Measurements from ENCODE around the gene CDCA4.
"Not testable (repeated sequence)": the region's sequence is repeated elsewhere in the genome, so short reads cannot be mapped to it uniquely, and the experiment has no call there.

The CDCA4 gene

DNA sequence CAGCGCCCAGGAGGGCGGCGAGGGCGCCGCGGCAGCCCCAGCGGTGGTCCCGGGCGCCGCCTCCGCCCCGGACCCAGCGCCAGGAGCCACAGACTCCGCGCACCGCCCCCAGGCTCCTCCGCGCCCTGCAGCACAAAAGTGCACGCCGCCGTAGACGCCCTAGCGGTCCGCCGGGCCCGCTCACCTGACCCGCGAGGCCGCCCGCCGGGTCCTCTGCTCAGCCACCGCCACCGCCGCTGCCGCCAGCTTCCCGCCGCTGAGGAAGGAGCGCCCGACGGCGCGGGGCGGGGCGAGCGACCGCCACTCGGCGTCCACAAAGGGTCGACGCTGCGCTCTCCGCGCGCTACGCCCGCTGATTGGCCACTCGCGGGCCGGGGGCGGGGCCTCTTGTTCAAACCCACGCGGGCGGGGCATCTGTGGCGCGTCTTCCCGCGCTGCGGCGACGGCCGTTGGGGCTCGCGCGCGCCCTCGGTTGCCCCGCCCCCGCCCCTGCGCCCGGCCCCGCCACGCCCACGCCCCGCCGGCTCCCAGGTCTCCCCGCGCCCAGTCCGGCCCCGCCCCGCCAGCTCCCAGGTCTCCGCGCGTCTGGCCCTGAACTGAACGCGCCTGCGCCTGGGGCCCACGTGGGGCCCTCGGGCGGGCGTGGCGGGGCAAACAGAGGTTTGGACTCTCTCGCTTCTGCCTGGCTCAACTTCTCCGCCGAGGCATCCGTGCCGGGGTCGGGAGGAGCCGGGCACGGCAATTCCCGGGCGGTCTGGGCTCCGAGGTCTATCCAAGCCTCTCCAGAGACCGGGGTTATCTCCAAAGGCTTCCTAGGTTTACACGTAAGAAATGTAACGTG, at the start of gene CDCA4:
Gene CDCA4, minus strand, starts transcription at position 269 of the 841 bp plus-strand sequence. CDS start 9,154 bp downstream, outside the sequence.
- peak; percentile 89 for DNase-seq (ENCODE audit: low read depth)

DNA sequence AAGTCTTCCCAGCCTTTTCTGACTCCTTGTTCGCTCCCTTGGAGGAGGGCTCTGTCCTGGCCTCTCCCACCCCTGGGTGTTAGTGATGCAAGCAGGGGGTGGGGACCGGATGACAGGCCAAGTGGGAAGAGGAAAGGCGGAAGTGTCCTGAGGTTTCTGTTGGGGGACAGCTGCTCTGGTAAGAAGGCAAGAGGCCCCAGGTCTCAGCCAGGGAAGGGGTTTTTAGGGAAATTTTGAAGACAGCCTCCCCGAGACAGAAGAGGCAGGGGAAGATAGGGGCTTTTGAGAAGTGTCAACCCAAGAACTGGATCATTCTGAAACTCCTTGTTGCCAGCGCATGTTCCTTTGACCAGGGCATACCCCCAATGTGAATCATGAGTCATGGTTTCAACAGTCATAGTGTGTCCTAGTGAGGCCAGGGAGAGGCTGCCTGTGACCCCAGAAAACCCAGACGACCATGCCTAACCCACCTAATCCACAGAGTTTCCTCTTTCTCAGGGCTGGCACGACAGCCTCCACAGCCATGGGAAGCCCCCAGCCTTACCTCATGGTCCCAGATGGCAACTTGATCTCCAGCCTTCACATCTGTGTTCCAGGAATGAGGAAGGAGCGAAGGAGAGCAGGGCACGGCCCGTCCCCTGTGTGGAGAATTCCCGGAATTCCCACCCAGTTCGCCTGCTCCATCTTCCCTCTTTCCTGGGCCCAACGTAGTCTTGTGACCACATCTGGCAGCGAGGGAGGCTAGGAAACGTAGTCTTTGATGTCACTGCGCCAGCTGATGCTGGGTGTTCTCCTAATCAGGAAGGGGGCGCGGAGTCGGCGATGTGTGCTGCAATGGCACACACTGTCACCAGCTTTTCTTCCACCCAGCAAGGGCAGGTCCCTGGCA, 49.2 kb upstream of the CDCA4 start:
- DNase-seq (ENCODE audit: low read depth): no peak

DNA sequence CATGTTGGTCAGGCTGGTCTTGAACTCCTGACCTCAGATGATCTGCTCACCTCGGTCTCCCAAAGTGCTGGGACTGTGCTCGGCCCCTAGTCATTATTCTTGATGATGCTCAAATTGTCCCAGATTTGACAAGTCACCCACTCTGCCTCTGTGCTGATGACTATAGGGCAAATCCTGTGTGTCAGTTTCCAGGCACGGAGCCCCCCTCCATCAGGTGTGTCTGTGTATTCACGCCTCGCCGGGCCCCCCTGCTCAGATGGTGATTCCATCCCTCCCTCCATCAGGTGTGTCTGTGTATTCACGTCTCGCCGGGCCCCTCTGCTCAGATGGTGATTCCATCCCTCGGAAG, 48.6 kb upstream of the CDCA4 start:
- no peak for DNase-seq (ENCODE audit: low read depth)

GRCh38 chr14:105068818-105069217, 47.9 kb upstream of the CDCA4 start:
- no peak for DNase-seq (ENCODE audit: low read depth)

GRCh38 chr14:105067969-105068301, 47.1 kb upstream of the CDCA4 start:
- no peak for DNase-seq (ENCODE audit: low read depth)

DNA sequence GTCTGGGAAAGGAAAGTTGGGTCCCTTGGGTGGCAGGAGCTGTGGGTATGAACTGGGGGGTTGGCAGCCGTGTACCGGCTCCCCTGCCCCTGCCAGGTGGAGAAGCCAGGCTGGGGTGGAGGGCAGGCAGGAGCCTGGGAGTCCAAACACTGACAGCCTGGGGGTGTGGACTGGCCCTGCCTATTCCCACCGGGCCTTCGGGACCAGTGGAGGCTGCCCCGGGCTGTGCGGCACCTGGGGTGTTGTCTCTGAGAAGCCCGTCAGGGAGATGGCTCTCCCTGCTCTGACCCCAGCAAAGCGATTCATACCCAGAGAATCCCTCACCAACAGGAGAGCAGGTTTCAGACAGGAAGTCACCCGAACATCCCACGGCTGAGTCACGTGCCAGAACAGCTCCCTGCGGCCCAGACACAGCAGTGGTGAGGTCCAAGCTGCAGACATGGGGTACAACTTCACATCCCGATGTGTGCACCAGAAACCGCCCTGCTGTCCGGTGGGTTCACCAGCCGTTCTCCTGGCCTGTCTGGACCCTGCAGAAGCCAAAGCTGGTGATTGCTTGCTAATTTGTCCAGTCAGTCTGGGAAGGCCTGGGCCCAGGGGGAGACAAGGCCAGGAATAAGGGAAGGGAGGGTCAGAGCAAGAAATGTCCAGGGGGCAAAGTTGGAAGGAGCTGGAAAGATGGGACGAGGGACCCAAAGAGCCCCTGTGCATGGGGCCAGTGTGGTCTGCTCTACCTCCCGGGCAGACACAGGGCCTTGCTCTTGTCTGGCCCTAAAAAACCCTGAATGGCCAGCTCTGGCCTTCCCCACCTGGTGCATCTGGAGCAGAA, 46.5 kb upstream of the CDCA4 start:
- peak; percentile 37 for DNase-seq (ENCODE audit: low read depth)

GRCh38 chr14:105066240-105067071, 45.6 kb upstream of the CDCA4 start:
- DNase-seq (ENCODE audit: low read depth): no peak

GRCh38 chr14:105065280-105066228, 44.7 kb upstream of the CDCA4 start, which contains the start of gene GPR132:
Gene GPR132 (minus strand): TSS chr14:105065430. CDS start chr14:105055420, 10,010 bp downstream.
- no peak for DNase-seq (ENCODE audit: low read depth)

DNA sequence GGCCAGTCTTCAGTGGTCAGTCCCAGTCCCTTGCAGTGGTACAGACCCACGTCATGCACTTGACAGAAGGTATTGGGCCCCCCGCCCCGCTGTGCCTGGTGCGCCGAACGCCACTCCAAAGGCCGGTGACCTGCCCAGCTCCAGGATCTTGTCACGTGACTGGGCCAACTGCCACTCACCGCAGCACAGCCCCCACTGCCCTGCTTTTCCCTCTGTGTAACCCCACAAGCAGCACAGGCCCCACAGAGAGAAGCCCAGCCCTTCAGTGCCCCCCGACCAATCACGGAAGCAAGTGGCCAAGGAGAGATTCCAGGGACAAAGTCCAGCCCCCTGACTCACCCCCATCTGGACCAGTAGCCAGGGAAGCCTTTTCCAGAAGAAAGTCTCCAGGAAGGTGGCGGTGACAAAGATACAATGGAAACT, 43.8 kb upstream of the CDCA4 start:
- DNase-seq (ENCODE audit: low read depth): no peak

GRCh38 chr14:105064001-105064400, 43.1 kb upstream of the CDCA4 start:
- DNase-seq (ENCODE audit: low read depth): no peak

DNA sequence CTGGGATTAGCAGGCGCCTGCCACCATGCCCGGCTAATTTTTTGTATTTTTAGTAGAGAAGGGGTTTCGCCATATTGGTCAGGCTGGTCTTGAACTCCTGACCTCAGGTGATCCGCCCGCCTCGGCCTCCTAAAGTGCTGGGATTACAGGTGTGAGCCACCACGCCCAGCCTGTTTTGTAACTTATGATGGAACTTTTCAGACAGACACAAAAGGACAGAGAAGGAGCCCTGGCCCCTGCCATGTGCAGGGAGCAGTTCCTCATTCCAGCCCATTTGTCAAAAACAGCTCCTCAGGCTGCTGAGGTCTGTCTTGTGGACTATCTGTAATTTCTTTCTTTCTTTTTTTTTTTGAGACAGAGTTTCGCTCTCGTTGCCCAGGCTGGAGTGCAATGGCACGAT, 42.6 kb upstream of the CDCA4 start:
- not testable (repeated sequence) for DNase-seq (ENCODE audit: low read depth)

- no peak for DNase-seq (ENCODE audit: low read depth)
Observed at GRCh38 chr14:105063056-105063455, 42.2 kb upstream of the CDCA4 start.

GRCh38 chr14:105062048-105062433, 41.2 kb upstream of the CDCA4 start:
- no peak for DNase-seq (ENCODE audit: low read depth)

- no peak for DNase-seq (ENCODE audit: low read depth)
Observed at GRCh38 chr14:105061428-105062047, 40.7 kb upstream of the CDCA4 start.

DNA sequence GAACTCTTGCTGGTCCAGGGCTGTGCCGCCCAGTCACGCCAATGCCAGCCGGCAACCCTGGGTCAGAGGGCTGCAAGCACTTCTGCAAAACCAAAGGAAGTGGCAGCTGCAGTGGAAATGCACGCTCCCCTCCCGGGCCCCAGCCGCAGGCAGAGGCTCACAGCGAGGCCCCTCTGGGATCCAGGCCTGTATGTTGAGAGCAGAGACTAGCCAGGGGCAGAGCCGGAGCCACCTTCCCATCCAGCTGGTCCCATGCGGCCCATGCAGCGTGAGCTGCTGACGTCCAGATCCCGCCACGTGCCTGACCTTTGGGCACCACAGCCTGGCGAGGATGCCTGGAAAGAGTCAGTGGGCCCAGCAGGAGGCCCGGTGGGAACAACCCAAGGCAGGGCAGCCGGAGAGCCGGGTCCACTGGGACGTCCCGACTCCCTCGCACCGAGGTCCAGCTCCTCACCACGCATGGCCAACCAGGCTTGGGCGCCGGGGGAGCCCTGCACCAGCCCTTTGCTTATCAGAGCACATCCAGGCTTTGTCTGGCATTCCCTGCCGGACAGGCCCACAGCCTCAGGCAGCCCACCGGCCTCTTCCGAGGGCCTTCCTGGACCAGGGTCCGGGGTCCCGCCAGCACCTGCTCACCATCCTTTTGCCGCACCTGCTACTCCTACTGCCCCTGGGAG, 40.0 kb upstream of the CDCA4 start:
- no peak for DNase-seq (ENCODE audit: low read depth)

DNA sequence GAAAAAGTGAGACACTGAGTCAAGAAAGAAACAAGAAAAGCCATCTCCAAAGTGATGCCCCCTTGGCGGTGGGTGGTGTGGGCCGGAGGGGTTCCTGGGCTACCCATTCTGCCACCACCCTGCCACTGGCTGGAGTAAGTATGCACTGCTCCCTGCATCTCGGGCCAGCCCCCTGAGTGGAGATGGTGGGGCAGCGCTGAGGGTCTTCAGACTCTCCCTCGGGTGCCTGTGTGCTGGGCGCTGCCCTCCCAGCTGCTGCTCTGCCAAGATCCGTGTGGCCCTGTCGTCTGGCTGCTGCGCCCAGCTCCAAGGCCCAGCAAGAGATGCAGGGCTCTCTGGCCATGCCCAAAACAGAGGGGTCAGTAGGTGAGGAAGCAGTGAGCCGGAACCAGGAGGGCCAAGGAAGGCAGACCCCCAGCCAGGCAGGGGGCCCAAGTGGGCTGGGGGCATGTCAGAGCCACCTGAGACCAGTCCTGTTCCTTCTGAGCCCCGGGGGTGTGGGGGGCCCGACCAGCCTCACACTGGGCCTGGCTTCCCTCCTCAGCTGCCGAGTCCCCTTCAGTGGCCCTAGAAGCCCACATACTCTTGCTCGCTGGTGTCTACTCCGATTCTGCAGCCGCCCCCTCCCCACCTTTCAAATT, 39.2 kb upstream of the CDCA4 start:
- no peak for DNase-seq (ENCODE audit: low read depth)

GRCh38 chr14:105059035-105059924, 38.4 kb upstream of the CDCA4 start:
- no peak for DNase-seq (ENCODE audit: low read depth)
